Activated CD8-positive, alpha-beta T cell treated with anti-CD3 and anti-CD28 coated beads for 36 hours (primary cell): ENCODE measurements around the gene UBASH3A. TPM values are rescaled to one million over a fixed set of nuclear protein-coding genes. Genes with fewer than 3 reads are reported as not detected.

Experiments used
- ATAC-seq: fragments of 200-7000 bp; cut with Tn5 transposase; one replicate; pipeline ENCODE4 v1.10.0; 2021; ENCODE audit warnings: mild to moderate bottlenecking, moderate library complexity
- CTCF ChIA-PET: fragments of 350-600 bp; sonication (Branson Sonifier 250); formaldehyde crosslinking; loops from one replicate; lab custom pipeline; 2021; ENCODE audit warnings: antibody characterized with exemption; lab: Charles Lee
- POLR2A ChIA-PET: fragments of 350-600 bp; sonication (Branson Sonifier 250); formaldehyde crosslinking; loops from one replicate; lab custom pipeline; 2021; ENCODE audit warnings: antibody characterized with exemption; lab: Charles Lee
- DNase-seq: peaks from one replicate; pipeline ENCODE4 v3.0.0-alpha.2; 2020
- H3K27ac Mint-ChIP-seq: one replicate; pipeline ENCODE4 v1.8.0; 2021; ENCODE audit warnings: mild to moderate bottlenecking, mixed read lengths
- H3K27me3 Mint-ChIP-seq: one replicate; pipeline ENCODE4 v1.8.0; 2021; ENCODE audit warnings: mixed read lengths
- H3K36me3 Mint-ChIP-seq: one replicate; pipeline ENCODE4 v1.8.0; 2021; ENCODE audit warnings: low read depth, mixed read lengths
- H3K4me1 Mint-ChIP-seq: one replicate; pipeline ENCODE4 v1.8.0; 2021; ENCODE audit warnings: low read depth, mixed read lengths
- H3K4me3 Mint-ChIP-seq: one replicate; pipeline ENCODE4 v1.8.0; 2021; ENCODE audit warnings: mild to moderate bottlenecking, moderate library complexity, mixed read lengths
- H3K9me3 Mint-ChIP-seq: one replicate; pipeline ENCODE4 v1.8.0; 2021; ENCODE audit warnings: mixed read lengths
- intact Hi-C: fragments of 100-400 bp; cut with micrococcal nuclease; formaldehyde crosslinking; loops from one replicate; pipeline ENCODE4 v1.10.0; 2022
- total RNA-seq, 2 experiments: library from RNA; stranded (reverse); gene quantifications; one replicate each; pipeline ENCODE4 v1.2.3, GENCODE V29; 2021
- TF ChIP-seq, protein P1 (sequence below): fragments of 200-600 bp; IDR thresholded peaks from one replicate; pipeline ENCODE4 v1.8.0; 2022; ENCODE audit warnings: antibody characterized with exemption, mild to moderate bottlenecking

Gene UBASH3A
- total RNA-seq, 2 experiments from 2014 or later: 48.7 to 52.9 TPM

DNA sequence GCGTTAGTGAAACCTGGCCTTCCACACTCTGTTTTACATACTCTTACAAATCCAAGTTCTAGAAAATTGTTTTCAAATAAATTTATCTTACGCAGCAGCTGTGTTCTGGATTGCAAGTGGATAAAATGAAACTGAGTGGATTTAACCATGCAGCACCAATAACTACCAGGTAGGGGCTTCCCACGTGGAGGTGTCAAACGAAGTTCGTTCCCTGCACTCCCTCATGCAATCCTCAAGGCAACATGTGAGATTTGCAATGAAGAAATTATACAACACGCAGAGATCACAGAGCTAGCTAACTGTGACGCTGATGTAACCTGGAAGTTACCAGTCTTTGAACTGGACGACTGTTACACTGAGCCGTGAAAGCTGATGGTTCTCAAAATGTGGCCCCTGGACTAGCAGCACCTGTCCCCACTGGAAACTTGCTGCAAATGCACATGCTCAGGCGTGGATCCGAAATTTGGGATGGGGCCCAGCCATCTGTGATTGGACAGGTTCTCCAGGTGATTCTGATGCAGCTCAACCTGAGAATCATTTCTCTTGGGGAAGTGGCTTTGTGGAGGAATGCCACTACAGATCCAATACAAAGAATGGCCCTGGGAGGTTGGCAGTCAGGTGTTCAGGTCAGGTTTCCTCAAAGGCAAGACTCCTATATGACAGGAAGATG, 56.0 kb downstream of the UBASH3A start:
- Mint-ChIP-seq H3K4me1 (peaks cover 61% of the 10 kb centered on the region), H3K4me3 (no peak overlapping the region), H3K9me3 (no peaks in the 10 kb centered on the region), H3K27ac (peak overlapping the region; percentile 50), H3K27me3 (no peaks in the 10 kb centered on the region), H3K36me3 (no peaks in the 10 kb centered on the region)
- intact Hi-C loops: no loop called here
- ATAC-seq: no peak
- no peak for DNase-seq
- CTCF ChIA-PET: interaction anchor here (1.2 to 2.0 kb wide), 2 partner anchors 121 to 150 kb away, joined by 3 to 4 read pairs; no protein-coding TSS in a partner anchor
- POLR2A ChIA-PET: interaction anchor here (1.4 kb wide), 1 partner anchor 54 kb away, joined by 4 read pairs; the partner anchor contains the start of gene SLC37A1
- TF ChIP-seq, protein P1, sequence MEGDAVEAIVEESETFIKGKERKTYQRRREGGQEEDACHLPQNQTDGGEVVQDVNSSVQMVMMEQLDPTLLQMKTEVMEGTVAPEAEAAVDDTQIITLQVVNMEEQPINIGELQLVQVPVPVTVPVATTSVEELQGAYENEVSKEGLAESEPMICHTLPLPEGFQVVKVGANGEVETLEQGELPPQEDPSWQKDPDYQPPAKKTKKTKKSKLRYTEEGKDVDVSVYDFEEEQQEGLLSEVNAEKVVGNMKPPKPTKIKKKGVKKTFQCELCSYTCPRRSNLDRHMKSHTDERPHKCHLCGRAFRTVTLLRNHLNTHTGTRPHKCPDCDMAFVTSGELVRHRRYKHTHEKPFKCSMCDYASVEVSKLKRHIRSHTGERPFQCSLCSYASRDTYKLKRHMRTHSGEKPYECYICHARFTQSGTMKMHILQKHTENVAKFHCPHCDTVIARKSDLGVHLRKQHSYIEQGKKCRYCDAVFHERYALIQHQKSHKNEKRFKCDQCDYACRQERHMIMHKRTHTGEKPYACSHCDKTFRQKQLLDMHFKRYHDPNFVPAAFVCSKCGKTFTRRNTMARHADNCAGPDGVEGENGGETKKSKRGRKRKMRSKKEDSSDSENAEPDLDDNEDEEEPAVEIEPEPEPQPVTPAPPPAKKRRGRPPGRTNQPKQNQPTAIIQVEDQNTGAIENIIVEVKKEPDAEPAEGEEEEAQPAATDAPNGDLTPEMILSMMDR: no peak

GRCh38 chr21:42460391-42461184, 56.9 kb downstream of the UBASH3A start:
- ChIA-PET CTCF (interaction anchor here (1.2 to 2.0 kb wide), 2 partner anchors 122 to 151 kb away, joined by 3 to 4 read pairs; no protein-coding TSS in a partner anchor), POLR2A (interaction anchor here (0.9 to 1.4 kb wide), 2 partner anchors 10 to 54 kb away, joined by 3 to 4 read pairs; partner anchors contain the start of gene SLC37A1)
- intact Hi-C loops: no loop called here
- no peaks in the 10 kb centered on the region for H3K27me3 Mint-ChIP-seq
- peak overlapping the region; percentile 24 for H3K4me3 Mint-ChIP-seq
- TF ChIP-seq, protein P1: no peak
- ATAC-seq (peak; percentile 52), DNase-seq (peak; percentile 68)
- H3K9me3 Mint-ChIP-seq: no peaks in the 10 kb centered on the region
- H3K4me1 Mint-ChIP-seq: peaks cover 66% of the 10 kb centered on the region
- peak overlapping the region; percentile 50 for H3K27ac Mint-ChIP-seq
- H3K36me3 Mint-ChIP-seq: no peaks in the 10 kb centered on the region

- ChIA-PET CTCF (no interaction called here), POLR2A (interaction anchor here (1.1 to 1.4 kb wide), 3 partner anchors 38 to 53 kb away, joined by 3 to 4 read pairs (median 3); partner anchors contain the start of gene SLC37A1)
- TF ChIP-seq, protein P1: no peak
- intact Hi-C loops: no loop called here
- ATAC-seq (no peak), DNase-seq (peak; percentile 20)
- peaks cover 66% of the 10 kb centered on the region for H3K4me1 Mint-ChIP-seq
- no peaks in the 10 kb centered on the region for H3K27me3 Mint-ChIP-seq
- peak overlapping the region; percentile 24 for H3K4me3 Mint-ChIP-seq
- H3K36me3 Mint-ChIP-seq: no peaks in the 10 kb centered on the region
- H3K27ac Mint-ChIP-seq: peak overlapping the region; percentile 50
- no peaks in the 10 kb centered on the region for H3K9me3 Mint-ChIP-seq
These were observed 57.5 kb downstream of the UBASH3A start for GRCh38 chr21:42461185-42461520.

- CTCF ChIA-PET: interaction anchor here (0.8 to 1.0 kb wide), 3 partner anchors 12 to 131 kb away, joined by 3 to 6 read pairs (median 3); no protein-coding TSS in a partner anchor
These were observed 58.5 kb downstream of the UBASH3A start for GRCh38 chr21:42461881-42462877.

More at GRCh38 chr21:42461881-42462877, 58.5 kb downstream of the UBASH3A start:
- DNase-seq: peak; percentile 42
- no peak overlapping the region for H3K4me3 Mint-ChIP-seq
- ATAC-seq: no peak
- TF ChIP-seq, protein P1: no peak
- no peaks in the 10 kb centered on the region for H3K9me3 Mint-ChIP-seq
- no peaks in the 10 kb centered on the region for H3K36me3 Mint-ChIP-seq
- no peak overlapping the region for H3K27ac Mint-ChIP-seq
- no peaks in the 10 kb centered on the region for H3K27me3 Mint-ChIP-seq
- POLR2A ChIA-PET: interaction anchor here (0.6 to 1.2 kb wide), 4 partner anchors 12 to 177 kb away, joined by 3 read pairs; no protein-coding TSS in a partner anchor
- intact Hi-C loops: no loop called here
- H3K4me1 Mint-ChIP-seq: peaks cover 60% of the 10 kb centered on the region
